GM23248 (cell line): ENCODE measurements around the gene CRYBG1.

Experiments used
- EZH2 ChIP-seq: fragments of 200-600 bp; sonication (generic); IDR thresholded peaks from 2 replicates; pipeline ENCODE4 v1.6.1; 2018; ENCODE audit warnings: antibody characterized with exemption, mild to moderate bottlenecking; ENCODE audit not compliant: insufficient read depth, poor library complexity, severe bottlenecking
- EZH2phosphoT487 ChIP-seq: fragments of 200-600 bp; sonication (generic); IDR thresholded peaks from 2 replicates; pipeline ENCODE4 v1.6.1; 2018; ENCODE audit warnings: antibody characterized with exemption, moderate library complexity, mild to moderate bottlenecking, low read depth; ENCODE audit not compliant: insufficient read depth

- no peak for TF ChIP-seq EZH2
- TF ChIP-seq EZH2phosphoT487: no peak
Observed at GRCh38 chr6:106396426-106397220, 36.1 kb downstream of the CRYBG1 start.
